Subcutaneous abdominal adipose tissue (tissue), 5 donors: ENCODE measurements around the gene GTF2F2.

Experiments
- H3K27ac ChIP-seq: one replicate; pipeline ENCODE4 v1.7.0; 2013; ENCODE audit warnings: low read depth, mild to moderate bottlenecking, inconsistent platforms, low read length, moderate library complexity
- H3K27me3 ChIP-seq, 5 donors: one replicate each; pipeline ENCODE4 v1.7.0; 2013; ENCODE audit warnings: low read length in 5 of 5, inconsistent platforms in 1 of 5; ENCODE audit not compliant: control insufficient read depth in 5 of 5, insufficient read depth in 4 of 5
- H3K36me3 ChIP-seq, 5 donors: one replicate each; pipeline ENCODE4 v1.7.0; 2013; ENCODE audit warnings: low read length in 5 of 5; ENCODE audit not compliant: control insufficient read depth in 5 of 5, insufficient read depth in 5 of 5
- H3K4me1 ChIP-seq, 5 donors: one replicate each; pipeline ENCODE4 v1.7.0; 2013; ENCODE audit warnings: low read length in 5 of 5, mild to moderate bottlenecking in 3 of 5, moderate library complexity in 1 of 5; ENCODE audit not compliant: control insufficient read depth in 5 of 5, insufficient read depth in 5 of 5
- H3K4me3 ChIP-seq, 5 donors: one replicate each; pipeline ENCODE4 v1.7.0; 2013; ENCODE audit warnings: low read length in 5 of 5, low read depth in 1 of 5
- H3K9ac ChIP-seq, 5 donors: one replicate each; pipeline ENCODE4 v1.7.0; 2013; ENCODE audit warnings: low read length in 5 of 5, mild to moderate bottlenecking in 4 of 5, moderate library complexity in 3 of 5
- H3K9me3 ChIP-seq, 5 donors: one replicate each; pipeline ENCODE4 v1.7.0; 2013; ENCODE audit warnings: low read length in 5 of 5; ENCODE audit not compliant: control insufficient read depth in 5 of 5
- donor health status: healthy.
- donor health status: healthy.
- donor health status: healthy.
- donor health status: healthy.
- donor health status: healthy.

Gene GTF2F2

GRCh38 chr13:45102136-45102507 is 18.2 kb upstream of the GTF2F2 start:
- Histone ChIP-seq H3K27me3 (no peaks in the 10 kb centered on the region), H3K27ac (no peak overlapping the region), H3K9ac (no peak overlapping the region), H3K36me3 (no peaks in the 10 kb centered on the region), H3K4me1 (no peaks in the 10 kb centered on the region), H3K4me3 (no peak overlapping the region), H3K9me3 (no peaks in the 10 kb centered on the region)

- Histone ChIP-seq H3K9me3 (no peaks in the 10 kb centered on the region), H3K9ac (no peak overlapping the region), H3K4me3 (no peak overlapping the region), H3K27me3 (no peaks in the 10 kb centered on the region), H3K27ac (no peak overlapping the region), H3K4me1 (peaks cover 0 to under 1% (median 0%) of the 10 kb centered on the region in 5 donors), H3K36me3 (no peaks in the 10 kb centered on the region)
Measured at GRCh38 chr13:45103449-45103848, 16.9 kb upstream of the GTF2F2 start.

- no peak overlapping the region for H3K27ac ChIP-seq
- no peak overlapping the region for H3K9ac ChIP-seq
- H3K4me3 ChIP-seq: no peak overlapping the region
- H3K4me1 ChIP-seq: peaks cover 0 to 4% (median 0%) of the 10 kb centered on the region in 5 donors
- H3K36me3 ChIP-seq: no peaks in the 10 kb centered on the region
- H3K27me3 ChIP-seq: peaks cover 0 to 2% (median 0%) of the 10 kb centered on the region in 5 donors
- H3K9me3 ChIP-seq: no peaks in the 10 kb centered on the region
Measured at GRCh38 chr13:45104261-45104660, 16.0 kb upstream of the GTF2F2 start.

GRCh38 chr13:45105895-45106294 is 14.4 kb upstream of the GTF2F2 start:
- Histone ChIP-seq H3K36me3 (no peaks in the 10 kb centered on the region), H3K27ac (no peak overlapping the region), H3K4me1 (peaks cover 0 to 4% (median 0%) of the 10 kb centered on the region in 5 donors), H3K27me3 (peaks cover 0 to 2% (median 0%) of the 10 kb centered on the region in 5 donors), H3K9me3 (no peaks in the 10 kb centered on the region), H3K4me3 (no peak overlapping the region), H3K9ac (no peak overlapping the region)

GRCh38 chr13:45107539-45107938 is 12.8 kb upstream of the GTF2F2 start:
- H3K4me1 ChIP-seq: peaks cover 0 to 4% (median 0%) of the 10 kb centered on the region in 5 donors
- H3K9me3 ChIP-seq: no peaks in the 10 kb centered on the region
- H3K27me3 ChIP-seq: peaks cover 0 to 2% (median 0%) of the 10 kb centered on the region in 5 donors
- no peak overlapping the region for H3K4me3 ChIP-seq
- no peak overlapping the region for H3K9ac ChIP-seq
- H3K36me3 ChIP-seq: no peaks in the 10 kb centered on the region
- no peak overlapping the region for H3K27ac ChIP-seq

GRCh38 chr13:45108716-45109101 is 11.6 kb upstream of the GTF2F2 start:
- Histone ChIP-seq H3K4me3 (peak overlapping the region in 2 of 5 donors; percentile 14 to 40), H3K9me3 (no peaks in the 10 kb centered on the region), H3K27ac (no peak overlapping the region), H3K9ac (no peak overlapping the region), H3K36me3 (no peaks in the 10 kb centered on the region), H3K4me1 (peaks cover 0 to 4% (median 0%) of the 10 kb centered on the region in 5 donors), H3K27me3 (peaks cover 0 to 2% (median 0%) of the 10 kb centered on the region in 5 donors)

GRCh38 chr13:45109102-45109720 is 11.1 kb upstream of the GTF2F2 start:
- Histone ChIP-seq H3K9me3 (no peaks in the 10 kb centered on the region), H3K27me3 (peaks cover 0 to 2% (median 0%) of the 10 kb centered on the region in 5 donors), H3K27ac (no peak overlapping the region), H3K4me1 (peaks cover 0 to 4% (median 0%) of the 10 kb centered on the region in 5 donors), H3K36me3 (no peaks in the 10 kb centered on the region), H3K4me3 (peak overlapping the region in 2 of 5 donors; percentile 14 to 40), H3K9ac (no peak overlapping the region)

- peaks cover 0 to 2% (median 0%) of the 10 kb centered on the region in 5 donors for H3K4me1 ChIP-seq
- H3K9ac ChIP-seq: no peak overlapping the region
- no peaks in the 10 kb centered on the region for H3K36me3 ChIP-seq
Measured at GRCh38 chr13:45113233-45114224, 6.8 kb upstream of the GTF2F2 start.

GRCh38 chr13:45119469-45119990 is 780 bp upstream of the GTF2F2 start:
- H3K27ac ChIP-seq: peak overlapping the region; percentile 85
- H3K9ac ChIP-seq: peak overlapping the region; percentile 79 to 98 (median 96)
- no peaks in the 10 kb centered on the region for H3K36me3 ChIP-seq
- H3K27me3 ChIP-seq: no peaks in the 10 kb centered on the region
- no peaks in the 10 kb centered on the region for H3K9me3 ChIP-seq
- peak overlapping the region; percentile 84 to 100 (median 98) for H3K4me3 ChIP-seq
- peaks cover 3 to 29% (median 24%) of the 10 kb centered on the region in 5 donors for H3K4me1 ChIP-seq

More at GRCh38 chr13:45113233-45114224, 6.8 kb upstream of the GTF2F2 start:
- peaks cover 0 to 2% (median 0%) of the 10 kb centered on the region in 5 donors for H3K27me3 ChIP-seq
- no peak overlapping the region for H3K4me3 ChIP-seq
- H3K27ac ChIP-seq: no peak overlapping the region
- H3K9me3 ChIP-seq: no peaks in the 10 kb centered on the region
